Calu3 (cell line): Measurements from ENCODE around the gene HOXA10. TPM values are rescaled to one million over a fixed set of nuclear protein-coding genes. Genes with fewer than 3 reads are reported as not detected.

Source experiments
- BruUV-seq: library from RNA; stranded (reverse); fragments of 400-500 nt; replicated peaks from 2 replicates; lab custom pipeline; 2021; lab: Mats Ljungman, UMichigan
- CTCF ChIA-PET: fragments of 300-600 bp; sonication (Branson Sonifier 250); formaldehyde crosslinking; loops from one replicate; lab custom pipeline; 2022; ENCODE audit warnings: antibody characterized with exemption; lab: Charles Lee
- DNase-seq: peaks from one replicate; pipeline ENCODE4 v3.0.0; 2022
- H3K27ac Mint-ChIP-seq: one replicate; pipeline ENCODE4 v1.8.0; 2022; ENCODE audit warnings: mixed read lengths; ENCODE audit not compliant: unreplicated experiment
- H3K27me3 Mint-ChIP-seq: one replicate; pipeline ENCODE4 v1.8.0; 2022; ENCODE audit warnings: mixed read lengths; ENCODE audit not compliant: unreplicated experiment
- H3K36me3 Mint-ChIP-seq: one replicate; pipeline ENCODE4 v1.8.0; 2022; ENCODE audit warnings: mild to moderate bottlenecking, moderate library complexity, mixed read lengths; ENCODE audit not compliant: insufficient read depth, unreplicated experiment
- H3K4me1 Mint-ChIP-seq: one replicate; pipeline ENCODE4 v1.8.0; 2022; ENCODE audit warnings: mild to moderate bottlenecking, low read depth, mixed read lengths; ENCODE audit not compliant: unreplicated experiment
- H3K4me3 Mint-ChIP-seq: one replicate; pipeline ENCODE4 v1.8.0; 2022; ENCODE audit warnings: mild to moderate bottlenecking, low read depth, moderate library complexity, mixed read lengths; ENCODE audit not compliant: unreplicated experiment
- H3K9me3 Mint-ChIP-seq: one replicate; pipeline ENCODE4 v1.8.0; 2022; ENCODE audit warnings: low read depth, mixed read lengths; ENCODE audit not compliant: unreplicated experiment
- CTCF ChIP-seq: fragments of 200-600 bp; IDR thresholded peaks from one replicate; pipeline ENCODE4 v1.8.0; 2022; ENCODE audit warnings: antibody characterized with exemption; ENCODE audit not compliant: unreplicated experiment
- intact Hi-C: fragments of 100-400 bp; cut with micrococcal nuclease; formaldehyde crosslinking; loops from one replicate; pipeline ENCODE4 v1.10.0; 2022; ENCODE audit not compliant: unreplicated experiment
- total RNA-seq: library from RNA; stranded (reverse); gene quantifications from 2 replicates; pipeline ENCODE4 v1.2.3, GENCODE V29; 2022

HOXA10 gene
- total RNA-seq, 1 experiment from 2014 or later: 11.8 TPM

GRCh38 chr7:27177795-27178320 lies 3.7 kb upstream of the HOXA10 start:
- H3K4me1 Mint-ChIP-seq: peaks cover 11% of the 10 kb centered on the region
- CTCF ChIA-PET: interaction anchor here (1.4 kb wide), 2 partner anchors 11 to 16 kb away, joined by 3 read pairs; no protein-coding TSS in a partner anchor

GRCh38 chr7:27176962-27177794 lies 3.1 kb upstream of the HOXA10 start:
- TF ChIP-seq CTCF: no peak
- no TSS peak for BruUV-seq
- peaks cover 19% of the 10 kb centered on the region for H3K36me3 Mint-ChIP-seq
- intact Hi-C loops: no loop called here
- H3K4me3 Mint-ChIP-seq: no peak overlapping the region
- no peaks in the 10 kb centered on the region for H3K9me3 Mint-ChIP-seq
- H3K27me3 Mint-ChIP-seq: no peaks in the 10 kb centered on the region
- no peak for DNase-seq
- CTCF ChIA-PET: interaction anchor here (1.4 kb wide), 2 partner anchors 12 to 15 kb away, joined by 3 read pairs; no protein-coding TSS in a partner anchor
- no peak overlapping the region for H3K27ac Mint-ChIP-seq
- H3K4me1 Mint-ChIP-seq: peaks cover 16% of the 10 kb centered on the region

More at GRCh38 chr7:27177795-27178320, 3.7 kb upstream of the HOXA10 start:
- Mint-ChIP-seq H3K27ac (no peak overlapping the region), H3K36me3 (peaks cover 16% of the 10 kb centered on the region), H3K4me3 (no peak overlapping the region), H3K27me3 (no peaks in the 10 kb centered on the region), H3K9me3 (no peaks in the 10 kb centered on the region)
- intact Hi-C loops: no loop called here
- BruUV-seq: no TSS peak
- no peak for DNase-seq
- TF ChIP-seq CTCF: no peak

- no peak overlapping the region for H3K27ac Mint-ChIP-seq
These were observed 2.4 kb upstream of the HOXA10 start for GRCh38 chr7:27176524-27176845.

More at GRCh38 chr7:27176524-27176845, 2.4 kb upstream of the HOXA10 start:
- DNase-seq: no peak
- no TSS peak for BruUV-seq
- Mint-ChIP-seq H3K36me3 (peaks cover 26% of the 10 kb centered on the region), H3K4me1 (peaks cover 23% of the 10 kb centered on the region), H3K9me3 (no peaks in the 10 kb centered on the region), H3K4me3 (no peak overlapping the region), H3K27me3 (no peaks in the 10 kb centered on the region)
- no peak for TF ChIP-seq CTCF
- CTCF ChIA-PET: interaction anchor here (1.4 kb wide), 1 partner anchor 12 kb away, joined by 3 read pairs; no protein-coding TSS in a partner anchor
- intact Hi-C loops: no loop called here
